ENCODE measurements around the gene HJV. TPM values are rescaled to one million over a fixed set of nuclear protein-coding genes. Genes with fewer than 3 reads are reported as not detected.

The HJV gene
- total RNA-seq, 1 donor from 2014 or later: not detected

DNA sequence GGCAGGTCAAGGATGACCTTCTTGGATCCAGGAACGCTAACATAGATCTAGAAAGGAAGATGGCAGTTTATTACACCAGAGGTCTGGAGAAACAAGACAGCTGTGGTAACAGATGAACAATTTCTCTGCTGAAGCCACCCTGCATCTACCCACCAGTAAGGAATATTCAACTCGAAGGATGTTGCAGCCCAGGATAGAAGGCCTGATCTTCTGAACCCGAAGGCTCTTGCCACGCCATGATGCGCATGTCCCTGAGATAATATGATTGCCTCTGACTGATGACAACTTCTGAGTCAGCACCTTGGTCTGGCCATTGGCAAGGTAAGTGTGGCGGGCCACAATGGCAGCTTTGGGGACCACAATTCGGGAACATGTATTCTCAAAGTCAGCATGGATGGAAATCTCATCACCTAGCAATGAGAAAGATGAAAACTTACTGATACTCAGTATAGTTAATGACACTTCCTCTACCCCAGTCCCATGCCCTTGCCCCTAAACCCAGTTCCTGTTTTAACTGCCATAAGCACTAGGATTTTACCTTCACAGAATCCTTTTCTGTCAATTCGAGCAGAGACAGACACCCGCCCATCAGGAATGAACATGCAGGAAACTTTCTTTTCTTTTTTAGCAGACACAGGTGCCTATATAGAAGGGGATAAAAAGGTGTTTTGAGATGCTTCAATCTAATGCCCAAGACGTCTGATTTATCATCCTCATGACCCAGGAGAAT lies 27.0 kb downstream of the HJV start:
- Histone ChIP-seq H3K4me1 (peaks cover 3 to 31% of the 10 kb centered on the region in 2 donors), H3K27ac (peak overlapping the region; percentile 89 to 95)
- DNase-seq (ENCODE audit: low spot score in 2 of 2): peak in 1 of 2 donors; percentile 61

DNA sequence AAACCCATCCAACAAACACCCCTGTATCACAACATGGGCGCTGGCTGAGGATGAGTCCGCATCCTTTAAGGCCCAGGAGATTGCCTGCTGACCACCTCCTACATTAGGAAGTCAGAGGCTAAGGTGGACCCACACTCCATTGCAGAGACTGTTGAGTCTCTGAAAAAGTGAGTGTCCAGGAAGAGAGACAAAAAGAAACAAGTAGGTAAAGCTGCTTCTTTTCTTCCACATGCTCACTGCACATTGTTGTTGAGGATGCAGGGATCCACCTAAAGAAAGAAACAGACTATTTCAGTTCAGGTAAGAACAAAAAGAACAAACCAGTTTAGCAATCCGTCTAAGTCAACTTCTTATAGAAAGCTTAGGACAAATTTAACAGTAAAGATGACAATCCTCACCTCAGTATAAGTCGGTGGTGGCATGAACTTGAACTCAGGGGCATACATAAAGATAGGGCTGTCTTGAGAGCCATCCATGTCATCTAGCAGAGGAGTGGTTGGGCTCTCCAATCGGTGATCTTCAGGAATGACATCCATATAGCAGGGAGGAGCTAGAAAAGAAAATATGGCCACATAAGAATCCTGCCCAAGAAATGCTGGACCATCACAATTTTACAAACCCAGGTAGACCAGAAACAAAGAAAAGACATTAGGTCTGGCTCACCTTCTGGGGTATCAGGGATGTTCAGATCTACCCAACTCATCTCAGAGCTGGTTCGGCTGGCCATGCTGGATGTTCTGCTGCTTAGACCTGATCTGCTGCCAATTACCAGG lies 27.7 kb downstream of the HJV start:
- Histone ChIP-seq H3K27me3 (no peaks in the 10 kb centered on the region), H3K4me1 (peaks cover 0 to 23% of the 10 kb centered on the region in 2 donors), H3K4me3 (peak overlapping the region; percentile 79 to 88), H3K9me3 (no peaks in the 10 kb centered on the region), H3K27ac (peak overlapping the region; percentile 89 to 95), H3K36me3 (peaks cover 29 to 43% of the 10 kb centered on the region in 2 donors)
- TF ChIP-seq, protein P1, sequence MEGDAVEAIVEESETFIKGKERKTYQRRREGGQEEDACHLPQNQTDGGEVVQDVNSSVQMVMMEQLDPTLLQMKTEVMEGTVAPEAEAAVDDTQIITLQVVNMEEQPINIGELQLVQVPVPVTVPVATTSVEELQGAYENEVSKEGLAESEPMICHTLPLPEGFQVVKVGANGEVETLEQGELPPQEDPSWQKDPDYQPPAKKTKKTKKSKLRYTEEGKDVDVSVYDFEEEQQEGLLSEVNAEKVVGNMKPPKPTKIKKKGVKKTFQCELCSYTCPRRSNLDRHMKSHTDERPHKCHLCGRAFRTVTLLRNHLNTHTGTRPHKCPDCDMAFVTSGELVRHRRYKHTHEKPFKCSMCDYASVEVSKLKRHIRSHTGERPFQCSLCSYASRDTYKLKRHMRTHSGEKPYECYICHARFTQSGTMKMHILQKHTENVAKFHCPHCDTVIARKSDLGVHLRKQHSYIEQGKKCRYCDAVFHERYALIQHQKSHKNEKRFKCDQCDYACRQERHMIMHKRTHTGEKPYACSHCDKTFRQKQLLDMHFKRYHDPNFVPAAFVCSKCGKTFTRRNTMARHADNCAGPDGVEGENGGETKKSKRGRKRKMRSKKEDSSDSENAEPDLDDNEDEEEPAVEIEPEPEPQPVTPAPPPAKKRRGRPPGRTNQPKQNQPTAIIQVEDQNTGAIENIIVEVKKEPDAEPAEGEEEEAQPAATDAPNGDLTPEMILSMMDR (IDR thresholded peaks at IDR 0.05): no peak
- DNase-seq (ENCODE audit: low spot score in 2 of 2): peak in 1 of 2 donors; percentile 35
- intact Hi-C loops (cut with DNase I): no loop called here

More for the DNA sequence above, 27.0 kb downstream of the HJV start:
- TF ChIP-seq, protein P1 (IDR thresholded peaks at IDR 0.05): no peak
- Histone ChIP-seq H3K9me3 (no peaks in the 10 kb centered on the region), H3K4me3 (peak overlapping the region; percentile 79 to 88), H3K36me3 (peaks cover 29 to 43% of the 10 kb centered on the region in 2 donors), H3K27me3 (no peaks in the 10 kb centered on the region)
- intact Hi-C loops (cut with DNase I): loop anchor here (5.0 kb wide), 1 partner anchor 32 kb away; the partner anchor contains the start of genes ANKRD34A and POLR3GL

DNA sequence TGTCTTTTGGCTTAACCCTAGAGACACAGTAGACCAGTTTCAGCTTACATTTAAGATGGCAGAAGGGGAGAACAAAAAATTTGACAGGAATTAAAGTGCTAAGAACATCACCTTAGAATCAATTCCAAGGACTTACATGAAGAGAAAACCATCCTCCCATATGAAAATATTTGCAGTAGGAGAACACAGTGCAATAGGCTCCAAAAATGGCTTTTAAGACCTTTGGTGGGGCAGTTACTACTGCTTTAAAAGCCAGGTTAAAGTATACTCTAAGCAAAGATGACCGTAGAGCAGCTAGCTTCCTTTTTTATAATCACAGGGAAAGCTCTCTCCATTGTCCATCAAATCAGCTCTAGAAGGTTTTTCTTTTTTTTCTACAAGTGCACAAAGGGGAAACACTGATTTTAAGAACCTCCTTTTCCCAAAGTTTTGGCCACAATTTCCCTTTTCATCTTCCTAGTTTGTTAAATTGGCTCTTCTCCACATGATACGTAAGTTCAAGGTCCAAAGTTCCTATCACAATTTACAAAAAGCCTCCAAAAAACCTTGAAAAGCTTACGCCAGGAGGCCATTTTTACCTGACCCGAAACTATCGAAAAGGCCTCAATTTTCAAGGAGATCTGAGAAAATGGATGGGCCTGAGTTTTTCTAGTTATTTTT lies 28.4 kb downstream of the HJV start:
- peak overlapping the region; percentile 79 to 88 for H3K4me3 ChIP-seq
- intact Hi-C loops (cut with DNase I): no loop called here
- H3K4me1 ChIP-seq: peaks cover 0 to 16% of the 10 kb centered on the region in 2 donors
- H3K27ac ChIP-seq: peak overlapping the region; percentile 89 to 95
- H3K27me3 ChIP-seq: no peaks in the 10 kb centered on the region
- H3K9me3 ChIP-seq: no peaks in the 10 kb centered on the region
- DNase-seq (ENCODE audit: low spot score in 2 of 2): no peak
- peaks cover 29 to 43% of the 10 kb centered on the region in 2 donors for H3K36me3 ChIP-seq
- TF ChIP-seq, protein P1 (IDR thresholded peaks at IDR 0.05): no peak

DNA sequence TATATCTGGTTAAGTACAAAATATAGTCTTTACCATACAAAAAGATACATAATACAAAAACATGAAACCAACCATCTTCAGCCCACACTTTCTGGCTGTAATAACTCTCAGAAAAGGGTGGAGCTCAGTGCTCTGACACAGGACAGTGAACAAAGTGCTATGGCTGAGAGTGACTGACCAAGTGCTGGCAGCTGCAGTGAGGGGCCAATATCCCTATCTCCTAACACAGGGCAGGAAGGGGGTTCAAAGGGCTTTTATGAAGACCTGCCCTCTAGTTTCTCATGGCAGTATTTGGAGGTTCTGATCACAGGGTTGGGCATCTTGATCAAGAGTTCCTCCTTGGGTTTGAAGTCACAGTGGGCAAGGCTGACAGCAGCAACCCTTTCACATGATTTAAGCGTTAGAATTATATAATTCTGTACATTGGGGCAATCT lies 29.0 kb downstream of the HJV start:
- Histone ChIP-seq H3K4me1 (peaks cover 0 to 13% of the 10 kb centered on the region in 2 donors), H3K4me3 (peak overlapping the region; percentile 79 to 88), H3K36me3 (peaks cover 29 to 43% of the 10 kb centered on the region in 2 donors), H3K9me3 (no peaks in the 10 kb centered on the region), H3K27ac (peak overlapping the region; percentile 89 to 95), H3K27me3 (no peaks in the 10 kb centered on the region)
- DNase-seq (ENCODE audit: low spot score in 2 of 2): peak in 1 of 2 donors; percentile 53
- intact Hi-C loops (cut with DNase I): no loop called here
- TF ChIP-seq, protein P1 (IDR thresholded peaks at IDR 0.05): no peak

DNA sequence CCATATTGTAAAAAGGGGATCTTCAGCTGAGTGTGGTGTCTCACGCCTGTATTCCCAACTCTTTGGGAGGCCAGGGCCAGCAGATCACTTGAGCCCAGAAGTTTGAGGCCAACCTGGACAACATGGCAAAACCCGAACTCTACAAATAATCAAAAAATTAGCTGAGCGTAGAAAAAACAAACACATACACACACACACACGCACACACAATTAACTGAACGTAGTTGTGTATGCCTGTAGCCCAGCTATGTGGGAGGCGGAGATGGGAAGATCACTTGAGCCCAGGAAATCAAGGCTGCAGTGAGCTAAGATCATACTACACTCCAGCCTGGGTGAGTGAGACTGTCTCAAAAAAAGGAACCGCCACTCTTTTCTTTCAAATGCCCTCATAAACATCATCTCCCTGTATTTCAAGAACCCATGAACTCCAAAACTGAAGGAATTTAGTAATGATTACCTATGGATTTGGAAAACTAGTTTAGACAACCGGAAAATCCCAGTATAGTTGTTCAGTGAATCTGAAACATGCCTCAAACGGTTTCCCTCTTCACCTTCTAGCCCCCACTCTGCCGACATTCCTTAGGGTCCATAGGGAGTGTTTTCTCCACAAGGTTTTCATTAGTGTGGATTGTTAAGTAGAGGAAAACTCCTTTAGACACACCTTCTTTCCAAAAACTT lies 29.7 kb downstream of the HJV start:
- Histone ChIP-seq H3K27me3 (no peaks in the 10 kb centered on the region), H3K4me1 (peaks cover 0 to 13% of the 10 kb centered on the region in 2 donors), H3K27ac (peak overlapping the region; percentile 89 to 95), H3K4me3 (peak overlapping the region; percentile 79 to 88), H3K9me3 (no peaks in the 10 kb centered on the region), H3K36me3 (peaks cover 29 to 43% of the 10 kb centered on the region in 2 donors)
- intact Hi-C loops (cut with DNase I): no loop called here
- TF ChIP-seq, protein P1 (IDR thresholded peaks at IDR 0.05): no peak
- peak in 1 of 2 donors; percentile 58 for DNase-seq (ENCODE audit: low spot score in 2 of 2)
